Measurements from ENCODE around the gene GPANK1. TPM values are rescaled to one million over a fixed set of nuclear protein-coding genes. Genes with fewer than 3 reads are reported as not detected.

GPANK1 gene
- total and polyA plus RNA-seq, 9 of the 15 experiments (the other 6 are each of a cell fraction or from before 2014, with no cell fraction given): 32.2 to 111 (median 46.3) TPM

GRCh38 chr6:31701666-31702404 is 37.0 kb upstream of the GPANK1 start (continued):
- TF ChIP-seq, protein P1, sequence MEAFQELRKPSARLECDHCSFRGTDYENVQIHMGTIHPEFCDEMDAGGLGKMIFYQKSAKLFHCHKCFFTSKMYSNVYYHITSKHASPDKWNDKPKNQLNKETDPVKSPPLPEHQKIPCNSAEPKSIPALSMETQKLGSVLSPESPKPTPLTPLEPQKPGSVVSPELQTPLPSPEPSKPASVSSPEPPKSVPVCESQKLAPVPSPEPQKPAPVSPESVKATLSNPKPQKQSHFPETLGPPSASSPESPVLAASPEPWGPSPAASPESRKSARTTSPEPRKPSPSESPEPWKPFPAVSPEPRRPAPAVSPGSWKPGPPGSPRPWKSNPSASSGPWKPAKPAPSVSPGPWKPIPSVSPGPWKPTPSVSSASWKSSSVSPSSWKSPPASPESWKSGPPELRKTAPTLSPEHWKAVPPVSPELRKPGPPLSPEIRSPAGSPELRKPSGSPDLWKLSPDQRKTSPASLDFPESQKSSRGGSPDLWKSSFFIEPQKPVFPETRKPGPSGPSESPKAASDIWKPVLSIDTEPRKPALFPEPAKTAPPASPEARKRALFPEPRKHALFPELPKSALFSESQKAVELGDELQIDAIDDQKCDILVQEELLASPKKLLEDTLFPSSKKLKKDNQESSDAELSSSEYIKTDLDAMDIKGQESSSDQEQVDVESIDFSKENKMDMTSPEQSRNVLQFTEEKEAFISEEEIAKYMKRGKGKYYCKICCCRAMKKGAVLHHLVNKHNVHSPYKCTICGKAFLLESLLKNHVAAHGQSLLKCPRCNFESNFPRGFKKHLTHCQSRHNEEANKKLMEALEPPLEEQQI (IDR thresholded peaks at IDR 0.05): no peak
- TF ChIP-seq SMARCA5 (IDR thresholded peaks at IDR 0.05): no peak
- 0 out of 2 replicates have a peak, but pooled peaks have one; percentile 29 for TF ChIP-seq IRF2 (CRISPR knock-in tag; IDR thresholded peaks at IDR 0.05)
- 0 out of 2 replicates have a peak, but pooled peaks have one; percentile 12 for TF ChIP-seq SREBF2 (CRISPR knock-in tag; IDR thresholded peaks at IDR 0.05)
- TF ChIP-seq CREB1 (IDR thresholded peaks at IDR 0.05): no peak
- 0 out of 2 replicates have a peak, but pooled peaks have one; percentile 35 for TF ChIP-seq CREB1 (CRISPR knock-in tag; IDR thresholded peaks at IDR 0.05)
- TF ChIP-seq MAFK (IDR thresholded peaks at IDR 0.05; ENCODE audit: low read length): no peak
- 0 out of 2 replicates have a peak, but pooled peaks have one; percentile 21 for TF ChIP-seq ZNF592 (IDR thresholded peaks at IDR 0.05)
- no peak for TF ChIP-seq PRPF4 (IDR thresholded peaks at IDR 0.05; ENCODE audit: insufficient read depth, low read depth, low read length, poor library complexity, severe bottlenecking)
- TF ChIP-seq RBFOX2 (IDR thresholded peaks at IDR 0.05; ENCODE audit: low read depth, low read length): no peak
- 0 out of 2 replicates have a peak, but pooled peaks have one; percentile 45 for TF ChIP-seq BMI1 (IDR thresholded peaks at IDR 0.05; ENCODE audit: low read length)
- no peak for TF ChIP-seq FOSL1 (tag; conservative IDR thresholded peaks at IDR 0.05)
- TF ChIP-seq ZNF398 (CRISPR knock-in tag; IDR thresholded peaks at IDR 0.05): no peak
- TF ChIP-seq, protein P2, sequence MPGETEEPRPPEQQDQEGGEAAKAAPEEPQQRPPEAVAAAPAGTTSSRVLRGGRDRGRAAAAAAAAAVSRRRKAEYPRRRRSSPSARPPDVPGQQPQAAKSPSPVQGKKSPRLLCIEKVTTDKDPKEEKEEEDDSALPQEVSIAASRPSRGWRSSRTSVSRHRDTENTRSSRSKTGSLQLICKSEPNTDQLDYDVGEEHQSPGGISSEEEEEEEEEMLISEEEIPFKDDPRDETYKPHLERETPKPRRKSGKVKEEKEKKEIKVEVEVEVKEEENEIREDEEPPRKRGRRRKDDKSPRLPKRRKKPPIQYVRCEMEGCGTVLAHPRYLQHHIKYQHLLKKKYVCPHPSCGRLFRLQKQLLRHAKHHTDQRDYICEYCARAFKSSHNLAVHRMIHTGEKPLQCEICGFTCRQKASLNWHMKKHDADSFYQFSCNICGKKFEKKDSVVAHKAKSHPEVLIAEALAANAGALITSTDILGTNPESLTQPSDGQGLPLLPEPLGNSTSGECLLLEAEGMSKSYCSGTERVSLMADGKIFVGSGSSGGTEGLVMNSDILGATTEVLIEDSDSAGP (CRISPR knock-in tag; IDR thresholded peaks at IDR 0.05): peak; percentile 58; the same call in 1 of the 2 replicates
- 0 out of 2 replicates have a peak, but pooled peaks have one; percentile 67 for TF ChIP-seq KAT7 (CRISPR knock-in tag; IDR thresholded peaks at IDR 0.05; ENCODE audit: borderline replicate concordance)
- TF ChIP-seq MIER1 (IDR thresholded peaks at IDR 0.05; ENCODE audit: low read depth): 0 out of 2 replicates have a peak, but pooled peaks have one; percentile 52
- peak; percentile 69; the same call in 1 of the 2 replicates for TF ChIP-seq FOXP1 (CRISPR knock-in tag; IDR thresholded peaks at IDR 0.05)
